HepG2 (cell line): ENCODE results near the gene CLIP2. TPM values are rescaled to one million over a fixed set of nuclear protein-coding genes. Genes with fewer than 3 reads are reported as not detected.

Experiments
- ATAC-seq: fragments of 200-7000 bp; cut with Tn5 transposase; 3 replicates; pipeline ENCODE4 v1.9.1; 2020; ENCODE audit warnings: mild to moderate bottlenecking, moderate library complexity
- BruUV-seq: library from RNA; stranded (reverse); fragments of 400-500 nt; replicated peaks from 2 replicates; lab custom pipeline; 2021; lab: Mats Ljungman, UMichigan
- CTCF ChIA-PET: fragments of 300-600 bp; formaldehyde crosslinking; extraction: SDS; loops from one replicate; lab custom pipeline; 2021; ENCODE audit warnings: low total read pairs, inconsistent platforms, low intra/inter-chr PET ratio; lab: Yijun Ruan, JAX
- POLR2A ChIA-PET: fragments of 350-600 bp; sonication (Branson Sonifier 250); formaldehyde crosslinking; loops from one replicate; lab custom pipeline; 2020; ENCODE audit warnings: antibody characterized with exemption, inconsistent platforms; lab: Yijun Ruan, JAX
- DNase-seq: peaks from one replicate; pipeline ENCODE4 v3.0.0-alpha.2; 2015; ENCODE audit warnings: low spot score
- FAIRE-seq: peaks from 3 replicates; lab custom pipeline; 2011; peaks lifted over from hg19 to GRCh38; lab: Jason Lieb, UNC
- H2AFZ ChIP-seq: one replicate; pipeline ENCODE4 v1.6.1; 2011; ENCODE audit warnings: low read length, inconsistent platforms
- H3K27ac ChIP-seq: fragments of 300-600 bp; 3 replicates; pipeline ENCODE4 v1.8.0; 2011; ENCODE audit warnings: mixed run types, mild to moderate bottlenecking, mixed read lengths, low read length, inconsistent platforms; ENCODE audit not compliant: insufficient read depth; ENCODE audit errors: extremely low read length
- H3K27me3 ChIP-seq, 2 experiments: fragments of 200-600 bp in 1 of 2; 2 replicates in 1 of 2; 3 replicates in 1 of 2; pipeline versions ENCODE4 v1.6.0 to v1.8.0; 2011; ENCODE audit warnings: low read length in 2 of 2, mild to moderate bottlenecking in 2 of 2, moderate library complexity in 2 of 2, inconsistent platforms in 1 of 2; ENCODE audit not compliant: insufficient read depth in 2 of 2, control insufficient read depth in 1 of 2
- H3K36me3 ChIP-seq, 2 experiments: fragments of 200-600 bp in 1 of 2; replicated peaks in 1 of 2; 2 replicates in 1 of 2; 3 replicates in 1 of 2; pipeline versions ENCODE4 v1.5.1 to v1.8.0; 2011; ENCODE audit warnings: low read length in 2 of 2, inconsistent platforms in 1 of 2; ENCODE audit not compliant: insufficient read depth in 2 of 2, control insufficient read depth in 1 of 2
- H3K4me1 ChIP-seq: 2 replicates; pipeline ENCODE4 v1.5.1; 2012; ENCODE audit warnings: low read length, inconsistent platforms; ENCODE audit not compliant: insufficient read depth
- H3K4me2 ChIP-seq: 2 replicates; pipeline ENCODE4 v1.6.0; 2011; ENCODE audit warnings: low read depth, low read length, inconsistent platforms
- H3K4me3 ChIP-seq, 3 experiments: fragments of 200-600 bp in 1 of 3; sonication (generic), shearing (Covaris generic) in 1 of 3; replicated peaks in 1 of 3; 2 replicates each; pipeline ENCODE4 v1.5.1; 2011 to 2016; ENCODE audit warnings: low read length in 3 of 3, inconsistent platforms in 2 of 3, low read depth in 2 of 3, mild to moderate bottlenecking in 2 of 3, control low read depth in 1 of 3, mixed read lengths in 1 of 3; ENCODE audit not compliant: insufficient read depth in 1 of 3
- H3K79me2 ChIP-seq: one replicate; pipeline ENCODE4 v1.6.1; 2011; ENCODE audit warnings: low read length, inconsistent platforms; ENCODE audit not compliant: insufficient read depth
- H3K9ac ChIP-seq: 2 replicates; pipeline ENCODE4 v1.6.0; 2011; ENCODE audit warnings: mild to moderate bottlenecking, low read depth, low read length, inconsistent platforms; ENCODE audit not compliant: insufficient read depth
- H3K9me3 ChIP-seq: 2 replicates; pipeline ENCODE4 v1.5.1; 2012; ENCODE audit warnings: mild to moderate bottlenecking, low read length
- H4K20me1 ChIP-seq: 2 replicates; pipeline ENCODE4 v1.6.0; 2011; ENCODE audit warnings: inconsistent platforms, mild to moderate bottlenecking, low read length, moderate library complexity; ENCODE audit not compliant: insufficient read depth
- AGO2 ChIP-seq: fragments of 200-400 bp; formaldehyde crosslinking; optimal IDR thresholded peaks from 2 replicates; pipeline ENCODE3; 2017; ENCODE audit warnings: mild to moderate bottlenecking, low read depth, low read length, moderate library complexity
- CTCF ChIP-seq: sonication (generic); formaldehyde crosslinking; IDR thresholded peaks from 2 replicates; pipeline ENCODE4 v1.5.0; 2020; ENCODE audit warnings: mild to moderate bottlenecking, missing genetic modification reagents, moderate library complexity
- PATZ1 ChIP-seq: sonication (generic); formaldehyde crosslinking; IDR thresholded peaks from 2 replicates; pipeline ENCODE4 v1.4.0; 2020; ENCODE audit warnings: missing genetic modification reagents
- SAFB2 ChIP-seq: sonication (generic); formaldehyde crosslinking; IDR thresholded peaks from 2 replicates; pipeline ENCODE4 v1.5.1; 2020; ENCODE audit warnings: missing genetic modification reagents, low read depth, mild to moderate bottlenecking, borderline replicate concordance
- ZKSCAN5 ChIP-seq: sonication (generic); formaldehyde crosslinking; IDR thresholded peaks from 2 replicates; pipeline ENCODE4 v1.5.1; 2020; ENCODE audit warnings: mild to moderate bottlenecking, missing genetic modification reagents
- ZNF274 ChIP-seq: sonication (generic); formaldehyde crosslinking; IDR thresholded peaks from 2 replicates; pipeline ENCODE4 v1.5.1; 2020; ENCODE audit warnings: mild to moderate bottlenecking, missing genetic modification reagents
- ZNF569 ChIP-seq: sonication (generic); formaldehyde crosslinking; IDR thresholded peaks from 2 replicates; pipeline ENCODE4 v1.5.0; 2020; ENCODE audit warnings: mild to moderate bottlenecking, missing genetic modification reagents, moderate library complexity, borderline replicate concordance
- ZNF660 ChIP-seq: sonication (generic); formaldehyde crosslinking; IDR thresholded peaks from 2 replicates; pipeline ENCODE4 v1.5.1; 2020; ENCODE audit warnings: mild to moderate bottlenecking, low read depth, missing genetic modification reagents, borderline replicate concordance
- ZNF788 ChIP-seq: sonication (generic); formaldehyde crosslinking; IDR thresholded peaks from 2 replicates; pipeline ENCODE4 v1.5.0; 2020; ENCODE audit warnings: mild to moderate bottlenecking, missing genetic modification reagents, borderline replicate concordance
- WGBS: methylation state at CpG from one replicate; pipeline ENCODE4 v1.1.6; 2017; ENCODE audit warnings: low lambda C conversion rate; 5-methylcytosine and 5-hydroxymethylcytosine counted together
- in situ Hi-C: cut with HindIII; loops from 2 replicates; pipeline ENCODE4 v1.10.0; 2017; ENCODE audit warnings: low pct_unique_long_range_greater_than_20kb; ENCODE audit not compliant: extremely low pct_ligation_motif_present
- intact Hi-C: fragments of 100-400 bp; cut with micrococcal nuclease; formaldehyde crosslinking; loops from one replicate; pipeline ENCODE4 v1.10.0; 2022; ENCODE audit not compliant: unreplicated experiment
- polyA plus RNA-seq, 8 experiments: library from polyadenylated mRNA; depleted of rRNA in 3 of 8; stranded (reverse) in 7 of 8; unstranded in 1 of 8; fragments of >200 nt; fragmentation: Illumina TruSeq in 4 of 8; extraction: Trizol in 4 of 8; gene quantifications; 2 replicates each; pipeline versions ENCODE4 v1.2.1 to v1.2.3, GENCODE V29; 2011 to 2016; ENCODE audit warnings: low read depth in 4 of 8, missing spikeins in 1 of 8, mixed read lengths in 1 of 8; ENCODE audit not compliant: insufficient read depth in 1 of 8
- total RNA-seq, 5 experiments: library from RNA; depleted of rRNA; stranded (reverse); fragments of >200 nt; fragmentation: Illumina TruSeq; extraction: Trizol; gene quantifications; 2 replicates each; pipeline ENCODE4 v1.2.3, GENCODE V29; 2016; ENCODE audit warnings: low read depth in 1 of 5

Gene CLIP2
- total and polyA plus RNA-seq, 2 of the 13 experiments (the other 11 are each of a cell fraction or from before 2014, with no cell fraction given) = 6.5 to 17.4 TPM

GRCh38 chr7:74317146-74317782 is 28.1 kb downstream of the CLIP2 start:
- no peak for TF ChIP-seq SAFB2 (CRISPR knock-in tag)
- TF ChIP-seq ZKSCAN5 = no peak
- TF ChIP-seq AGO2 = peak; percentile 54
- TF ChIP-seq PATZ1 (CRISPR knock-in tag) = no peak
- TF ChIP-seq ZNF788 (CRISPR knock-in tag) = no peak
- TF ChIP-seq CTCF (CRISPR knock-in tag) = no peak
- TF ChIP-seq ZNF569 = no peak
- TF ChIP-seq ZNF274 (CRISPR knock-in tag) = no peak
- no peak for TF ChIP-seq ZNF660 (CRISPR knock-in tag)
- Histone ChIP-seq H3K4me1 (no peaks in the 10 kb centered on the region), H3K4me2 (no peak overlapping the region), H3K4me3 (no peak overlapping the region), H3K9me3 (no peaks in the 10 kb centered on the region), H4K20me1 (0 out of 2 replicates have a peak, but pooled peaks cover 3% of the 10 kb centered on the region), H3K36me3 (peaks cover 2 to 23% of the 10 kb centered on the region in 2 experiments; a peak in 4 of 5 replicates), H2AFZ (no peak overlapping the region), H3K9ac (no peak overlapping the region), H3K79me2 (no peaks in the 10 kb centered on the region), H3K27ac (no peak overlapping the region), H3K27me3 (no peaks in the 10 kb centered on the region)
- DNase-seq = no peak
- no TSS peak for BruUV-seq
- FAIRE-seq = no peak
- ChIA-PET CTCF (no interaction called here), POLR2A (no interaction called here)
- in situ Hi-C loops (no loop called here), intact Hi-C loops (no loop called here)
- 96% methylated on average over 10 of the region's 20 CpGs for WGBS
- ATAC-seq = no peak
